Mesodermal cell (in vitro differentiated cells): ENCODE results near the gene DAB2IP.

Source experiments
- H3K27ac ChIP-seq: 2 replicates; pipeline ENCODE4 v1.7.0; 2013; ENCODE audit warnings: mild to moderate bottlenecking, low read depth, low read length, moderate library complexity; ENCODE audit not compliant: severe bottlenecking
- H3K36me3 ChIP-seq: 2 replicates; pipeline ENCODE4 v1.7.1; 2013; ENCODE audit warnings: mild to moderate bottlenecking, low read length, moderate library complexity; ENCODE audit not compliant: control insufficient read depth, insufficient read depth
- H3K4me1 ChIP-seq: one replicate; pipeline ENCODE4 v1.7.1; 2013; ENCODE audit warnings: mild to moderate bottlenecking, low read length; ENCODE audit not compliant: insufficient read depth, control insufficient read depth, poor library complexity, severe bottlenecking
- H3K4me3 ChIP-seq: 2 replicates; pipeline ENCODE4 v1.7.0; 2013; ENCODE audit warnings: low read length, control low read depth, mild to moderate bottlenecking; ENCODE audit not compliant: insufficient read depth, poor library complexity, severe bottlenecking; ENCODE audit errors: extremely low read depth
- H3K9me3 ChIP-seq: 2 replicates; pipeline ENCODE4 v1.7.1; 2013; ENCODE audit warnings: mild to moderate bottlenecking, low read length, moderate library complexity; ENCODE audit not compliant: control insufficient read depth
- WGBS, 2 experiments: methylation state at CpG; one replicate each; pipeline ENCODE4 v1.1.5; 2013; ENCODE audit warnings: missing lambda C conversion rate in 2 of 2; ENCODE audit not compliant: insufficient coverage in 2 of 2; 5-methylcytosine and 5-hydroxymethylcytosine counted together

DAB2IP gene

DNA sequence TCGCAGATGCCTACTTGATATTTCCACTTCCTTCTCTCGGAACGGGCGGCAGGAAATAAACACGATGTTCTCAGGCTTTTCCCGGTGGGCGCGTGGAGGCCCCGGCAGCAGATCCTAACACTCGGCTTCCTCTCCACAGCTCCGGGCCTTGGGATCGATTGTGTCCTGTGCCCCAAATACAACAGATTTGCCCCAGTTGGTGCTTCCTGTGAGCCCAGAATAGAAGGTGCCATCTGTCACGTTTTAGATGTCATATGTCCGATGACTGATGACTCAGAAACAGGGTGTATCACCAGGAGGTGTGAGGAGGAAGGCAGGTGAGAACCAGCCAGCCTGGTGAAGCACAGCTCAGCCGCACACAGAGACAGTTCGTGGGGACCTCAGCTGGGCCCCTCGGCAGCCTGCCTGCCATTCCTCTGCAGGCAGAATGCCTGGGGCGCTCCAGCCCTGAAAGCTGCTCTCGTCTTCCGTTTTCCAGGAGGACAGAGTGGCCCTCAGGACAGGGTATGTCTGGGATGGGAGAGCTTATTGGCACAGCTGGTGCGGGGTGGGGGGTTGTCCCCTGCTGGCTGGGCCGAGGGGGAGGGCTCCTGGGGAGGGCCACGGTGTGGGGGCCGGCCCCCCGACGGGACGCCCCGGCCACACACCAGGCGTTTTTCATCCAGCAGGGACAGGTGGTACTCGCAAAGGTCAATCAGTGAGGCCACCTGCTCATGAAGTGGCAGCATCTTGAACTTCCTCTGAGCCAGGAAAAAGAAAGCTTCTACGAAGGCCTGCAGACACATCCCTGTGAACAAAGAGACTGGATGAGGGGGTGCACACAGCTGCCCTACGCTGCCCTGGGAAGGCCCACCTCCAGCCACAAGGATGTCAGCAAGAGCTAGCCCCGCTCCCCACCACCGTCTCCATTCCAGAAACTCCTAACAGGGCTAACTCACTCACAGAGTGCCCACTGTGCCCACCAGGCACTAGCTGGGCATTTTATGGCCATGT, 171.0 kb downstream of the DAB2IP start:
- Histone ChIP-seq H3K4me3 (no peak overlapping the region), H3K27ac (no peak overlapping the region), H3K36me3 (no peaks in the 10 kb centered on the region), H3K4me1 (peaks cover 22% of the 10 kb centered on the region), H3K9me3 (no peaks in the 10 kb centered on the region)
- 89 to 91% methylated on average over 29 to 34 of the region's 34 CpGs for WGBS, 2 experiments

GRCh38 chr9:121823451-121824169, 172.2 kb downstream of the DAB2IP start:
- no peaks in the 10 kb centered on the region for H3K9me3 ChIP-seq
- H3K36me3 ChIP-seq = no peaks in the 10 kb centered on the region
- 92 to 95% methylated on average over 7 to 9 of the region's 13 CpGs for WGBS, 2 experiments
- H3K4me1 ChIP-seq = peaks cover 22% of the 10 kb centered on the region
- no peak overlapping the region for H3K4me3 ChIP-seq
- H3K27ac ChIP-seq = no peak overlapping the region

GRCh38 chr9:121824651-121825030, 173.2 kb downstream of the DAB2IP start:
- Histone ChIP-seq H3K36me3 (no peaks in the 10 kb centered on the region), H3K27ac (peak overlapping the region; percentile 6), H3K9me3 (no peaks in the 10 kb centered on the region), H3K4me1 (peaks cover 17% of the 10 kb centered on the region), H3K4me3 (no peak overlapping the region)
- 75 to 76% methylated on average over 3 to 4 of the region's 4 CpGs for WGBS, 2 experiments

GRCh38 chr9:121825031-121825691, 173.7 kb downstream of the DAB2IP start:
- Histone ChIP-seq H3K4me3 (no peak overlapping the region), H3K27ac (peak overlapping the region; percentile 62), H3K9me3 (no peaks in the 10 kb centered on the region), H3K36me3 (no peaks in the 10 kb centered on the region), H3K4me1 (peaks cover 12% of the 10 kb centered on the region)
- WGBS, 2 experiments = 82 to 85% methylated on average over 7 to 12 of the region's 12 CpGs

DNA sequence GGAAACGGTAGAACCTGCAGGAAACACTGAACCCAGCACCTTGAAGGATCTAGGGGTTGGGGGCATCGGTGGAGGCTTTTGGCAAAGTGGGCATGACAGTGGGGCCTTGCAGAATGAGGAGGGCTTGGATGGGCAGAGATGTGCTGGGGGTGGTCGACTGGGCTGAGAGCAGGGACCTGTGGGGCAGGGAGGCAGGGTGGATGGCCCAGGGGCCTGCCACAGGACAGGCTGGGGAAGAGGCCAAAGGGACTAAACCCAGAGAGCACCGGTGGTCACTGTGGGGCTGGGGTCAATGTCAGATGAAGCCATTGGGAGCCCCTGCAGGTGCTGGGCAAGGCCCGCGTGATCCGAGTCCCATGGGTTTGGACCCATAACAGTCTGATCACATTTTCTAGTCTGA, 175.3 kb downstream of the DAB2IP start:
- H3K4me1 ChIP-seq = peaks cover 12% of the 10 kb centered on the region
- no peak overlapping the region for H3K4me3 ChIP-seq
- H3K9me3 ChIP-seq = no peaks in the 10 kb centered on the region
- WGBS, 2 experiments = 86 to 94% methylated on average over 4 of the region's 7 CpGs
- H3K36me3 ChIP-seq = no peaks in the 10 kb centered on the region
- H3K27ac ChIP-seq = no peak overlapping the region

- Histone ChIP-seq H3K4me1 (peaks cover 12% of the 10 kb centered on the region), H3K4me3 (no peak overlapping the region), H3K27ac (no peak overlapping the region), H3K9me3 (no peaks in the 10 kb centered on the region), H3K36me3 (no peaks in the 10 kb centered on the region)
- whole genome bisulfite sequencing, 2 experiments = 93 to 95% methylated on average over 15 to 16 of the region's 17 CpGs
Observed at GRCh38 chr9:121827251-121827967, 176.0 kb downstream of the DAB2IP start.

DNA sequence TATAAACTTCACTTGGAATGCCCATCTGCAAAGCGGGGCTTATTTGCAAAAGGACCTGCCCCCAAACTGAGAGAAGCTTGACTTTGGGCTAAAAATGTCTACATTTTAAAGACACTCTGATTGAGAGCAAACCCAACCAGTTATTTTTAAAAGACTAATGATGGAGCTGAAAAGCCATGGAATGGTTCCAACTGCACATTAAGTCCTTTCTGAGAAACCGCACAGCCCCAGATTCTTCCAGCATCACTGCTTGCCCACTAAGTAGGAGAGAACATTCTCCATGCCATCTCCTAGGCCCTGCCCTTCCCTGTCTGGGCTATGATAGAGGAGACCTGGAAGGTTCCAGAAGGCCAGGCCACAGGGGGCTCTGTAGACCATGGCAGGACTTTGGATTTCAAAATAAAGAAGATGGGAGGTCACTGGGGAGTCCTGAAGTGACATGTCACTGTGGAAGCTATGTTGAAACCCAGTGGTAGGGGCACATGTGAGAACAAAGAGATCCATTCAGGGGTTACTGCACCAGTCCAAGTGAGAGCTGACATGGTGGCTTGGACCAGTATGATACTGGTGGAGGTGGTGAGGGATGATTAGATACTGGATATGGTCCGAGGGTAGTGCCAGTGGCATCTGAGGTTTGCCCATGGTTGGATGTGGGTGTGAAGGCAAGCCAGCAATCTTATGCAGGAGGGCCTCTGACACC, 179.2 kb downstream of the DAB2IP start:
- H3K27ac ChIP-seq = no peak overlapping the region
- H3K4me1 ChIP-seq = peaks cover under 1% of the 10 kb centered on the region
- H3K4me3 ChIP-seq = no peak overlapping the region
- no peaks in the 10 kb centered on the region for H3K36me3 ChIP-seq
- H3K9me3 ChIP-seq = no peaks in the 10 kb centered on the region
- WGBS, 2 experiments = 93 to 100% methylated on average over 1 to 2 of the region's 3 CpGs

GRCh38 chr9:121831869-121832268, 180.4 kb downstream of the DAB2IP start:
- no peaks in the 10 kb centered on the region for H3K9me3 ChIP-seq
- no peak overlapping the region for H3K4me3 ChIP-seq
- H3K36me3 ChIP-seq = no peaks in the 10 kb centered on the region
- no peaks in the 10 kb centered on the region for H3K4me1 ChIP-seq
- no peak overlapping the region for H3K27ac ChIP-seq
- WGBS, 2 experiments = 85 to 100% methylated on average over 1 to 3 of the region's 3 CpGs

DNA sequence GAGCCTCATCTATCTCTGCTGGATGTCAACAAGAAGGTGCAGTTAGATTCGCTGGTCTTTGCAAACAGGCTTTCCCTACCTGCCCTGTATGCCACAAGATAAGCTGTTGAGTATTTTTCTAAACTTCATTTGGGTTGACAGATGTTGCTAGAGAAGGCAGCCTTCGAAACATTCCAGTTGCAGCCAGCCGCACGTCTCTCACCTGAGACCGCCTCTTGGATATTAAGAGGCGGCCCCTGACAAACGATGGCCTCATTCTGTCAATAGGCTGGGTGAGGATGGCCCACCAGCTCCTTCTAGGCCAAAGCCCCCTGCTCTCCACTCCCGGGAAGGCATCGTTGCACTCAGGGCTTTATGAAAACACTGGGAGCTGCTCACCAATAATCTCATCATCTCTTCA, 181.6 kb downstream of the DAB2IP start:
- H3K4me1 ChIP-seq = no peaks in the 10 kb centered on the region
- H3K27ac ChIP-seq = no peak overlapping the region
- H3K36me3 ChIP-seq = no peaks in the 10 kb centered on the region
- WGBS, 2 experiments = 85 to 100% methylated on average over 7 to 9 of the region's 9 CpGs
- no peaks in the 10 kb centered on the region for H3K9me3 ChIP-seq
- H3K4me3 ChIP-seq = no peak overlapping the region
